ENCODE data around the gene NNAT. TPM values are rescaled to one million over a fixed set of nuclear protein-coding genes. Genes with fewer than 3 reads are reported as not detected.
"Not testable (repeated sequence)": the region's sequence is repeated elsewhere in the genome, so short reads cannot be mapped to it uniquely, and the experiment has no call there.

The NNAT gene
- total and polyA plus RNA-seq, 2 donors (not counting 1 experiment from before 2014, with no cell fraction given) = not detected

DNA sequence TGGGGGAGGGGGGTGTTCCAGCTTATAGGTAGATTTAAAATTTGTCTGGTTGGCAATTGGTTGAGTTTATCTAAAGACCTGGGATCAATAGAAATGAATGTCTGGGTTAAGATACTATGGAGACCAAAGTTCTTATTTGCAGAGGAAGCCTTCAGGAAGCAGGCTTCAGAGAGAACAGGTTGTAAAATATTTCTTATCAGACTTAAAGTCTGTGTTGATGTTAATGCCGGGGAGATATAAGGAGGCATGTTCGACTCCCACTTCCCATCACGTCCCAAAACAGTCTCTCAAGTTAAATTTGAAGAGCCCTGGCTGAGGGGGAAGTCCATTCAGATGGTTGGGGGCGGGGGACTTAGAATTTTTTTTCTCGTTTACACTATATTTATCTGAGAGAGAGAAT lies 19.0 kb downstream of the NNAT start:
- Histone ChIP-seq H3K9me3 (ENCODE audit: control extremely low read depth in 1 of 3, control insufficient read depth in 2 of 3, insufficient read depth in 1 of 3, low read length in 2 of 3) (no peaks in the 10 kb centered on the region), H3K4me3 (ENCODE audit: control extremely low read depth in 1 of 5, extremely low read depth in 1 of 5, insufficient read depth in 1 of 5, low read depth in 2 of 5, low read length in 4 of 5) (no peak overlapping the region), H3K36me3 (replicated peaks in 1 of 2; ENCODE audit: control extremely low read depth in 1 of 2, control insufficient read depth in 1 of 2, extremely low read depth in 1 of 2, insufficient read depth in 2 of 2, low read length in 1 of 2) (no peaks in the 10 kb centered on the region), H2AFZ (ENCODE audit: insufficient read depth, low read depth, low read length, poor library complexity, severe bottlenecking) (no peak overlapping the region), H4K20me1 (ENCODE audit: control insufficient read depth, insufficient read depth, low read length, poor library complexity, severe bottlenecking) (no peaks in the 10 kb centered on the region), H3K27me3 (replicated peaks in 1 of 4; ENCODE audit: control extremely low read depth in 1 of 4, control insufficient read depth in 3 of 4, insufficient read depth in 4 of 4, low read length in 3 of 4) (peaks cover 0 to 9% (median 0%) of the 10 kb centered on the region in 4 experiments), H3K4me2 (replicated peaks; ENCODE audit: low read depth, low read length, poor library complexity, severe bottlenecking) (no peak overlapping the region), H3K27ac (ENCODE audit: low read length in 2 of 2) (no peak overlapping the region), H3K4me1 (ENCODE audit: control insufficient read depth in 2 of 2, insufficient read depth in 2 of 2, low read length in 2 of 2) (no peaks in the 10 kb centered on the region), H3K9ac (ENCODE audit: low read length) (no peak overlapping the region), H3K79me2 (ENCODE audit: control insufficient read depth, insufficient read depth, low read length) (no peaks in the 10 kb centered on the region)
- no peak for TF ChIP-seq EZH2 (IDR thresholded peaks at IDR 0.05; ENCODE audit: borderline replicate concordance, insufficient read depth, low read depth, low read length, poor library complexity, severe bottlenecking)
- TF ChIP-seq, protein P1, sequence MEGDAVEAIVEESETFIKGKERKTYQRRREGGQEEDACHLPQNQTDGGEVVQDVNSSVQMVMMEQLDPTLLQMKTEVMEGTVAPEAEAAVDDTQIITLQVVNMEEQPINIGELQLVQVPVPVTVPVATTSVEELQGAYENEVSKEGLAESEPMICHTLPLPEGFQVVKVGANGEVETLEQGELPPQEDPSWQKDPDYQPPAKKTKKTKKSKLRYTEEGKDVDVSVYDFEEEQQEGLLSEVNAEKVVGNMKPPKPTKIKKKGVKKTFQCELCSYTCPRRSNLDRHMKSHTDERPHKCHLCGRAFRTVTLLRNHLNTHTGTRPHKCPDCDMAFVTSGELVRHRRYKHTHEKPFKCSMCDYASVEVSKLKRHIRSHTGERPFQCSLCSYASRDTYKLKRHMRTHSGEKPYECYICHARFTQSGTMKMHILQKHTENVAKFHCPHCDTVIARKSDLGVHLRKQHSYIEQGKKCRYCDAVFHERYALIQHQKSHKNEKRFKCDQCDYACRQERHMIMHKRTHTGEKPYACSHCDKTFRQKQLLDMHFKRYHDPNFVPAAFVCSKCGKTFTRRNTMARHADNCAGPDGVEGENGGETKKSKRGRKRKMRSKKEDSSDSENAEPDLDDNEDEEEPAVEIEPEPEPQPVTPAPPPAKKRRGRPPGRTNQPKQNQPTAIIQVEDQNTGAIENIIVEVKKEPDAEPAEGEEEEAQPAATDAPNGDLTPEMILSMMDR (IDR thresholded peaks at IDR 0.05) = no peak
- ChIA-PET CTCF (no interaction called here), POLR2A (no interaction called here)
- ATAC-seq (ENCODE audit: low read depth) (no peak), DNase-seq (no peak)
- peaks cover 20% of the 10 kb centered on the region for H3K27me3 Mint-ChIP-seq
- no CpG with 5 or more reads among the region's 5 CpGs for WGBS (ENCODE audit: insufficient coverage)
- intact Hi-C loops (cut with micrococcal nuclease) = no loop called here
- H3K4me1 Mint-ChIP-seq = peaks cover 5% of the 10 kb centered on the region
- H3K4me3 Mint-ChIP-seq = no peak overlapping the region
- no peaks in the 10 kb centered on the region for H3K9me3 Mint-ChIP-seq (ENCODE audit: insufficient read depth)
- no peak overlapping the region for H3K27ac Mint-ChIP-seq

GRCh38 chr20:37540838-37541237 lies 19.8 kb downstream of the NNAT start:
- H3K79me2 ChIP-seq (ENCODE audit: control insufficient read depth, insufficient read depth, low read length); H3K4me2 ChIP-seq (replicated peaks; ENCODE audit: low read depth, low read length, poor library complexity, severe bottlenecking); H4K20me1 ChIP-seq (ENCODE audit: control insufficient read depth, insufficient read depth, low read length, poor library complexity, severe bottlenecking); H3K4me1 Mint-ChIP-seq; H3K9me3 Mint-ChIP-seq (ENCODE audit: insufficient read depth); H3K4me1 ChIP-seq (ENCODE audit: control insufficient read depth in 2 of 2, insufficient read depth in 2 of 2, low read length in 2 of 2); DNase-seq; H3K4me3 ChIP-seq (ENCODE audit: control extremely low read depth in 1 of 5, extremely low read depth in 1 of 5, insufficient read depth in 1 of 5, low read depth in 2 of 5, low read length in 4 of 5); H2AFZ ChIP-seq (ENCODE audit: insufficient read depth, low read depth, low read length, poor library complexity, severe bottlenecking); H3K36me3 ChIP-seq (replicated peaks in 1 of 2; ENCODE audit: control extremely low read depth in 1 of 2, control insufficient read depth in 1 of 2, extremely low read depth in 1 of 2, insufficient read depth in 2 of 2, low read length in 1 of 2); H3K27ac ChIP-seq (ENCODE audit: low read length in 2 of 2); H3K27ac Mint-ChIP-seq; H3K9ac ChIP-seq (ENCODE audit: low read length); intact Hi-C loops (cut with micrococcal nuclease); ATAC-seq (ENCODE audit: low read depth); H3K4me3 Mint-ChIP-seq; H3K9me3 ChIP-seq (ENCODE audit: control extremely low read depth in 1 of 3, control insufficient read depth in 2 of 3, insufficient read depth in 1 of 3, low read length in 2 of 3): not testable (repeated sequence)
- CTCF ChIA-PET = interaction anchor here (0.7 kb wide), 1 partner anchor 270 kb away, joined by 3 read pairs; no protein-coding TSS in a partner anchor
- H3K27me3 Mint-ChIP-seq = peaks cover 25% of the 10 kb centered on the region
- POLR2A ChIA-PET = interaction anchor here (0.6 kb wide), 1 partner anchor 214 kb away, joined by 8 read pairs; no protein-coding TSS in a partner anchor
- WGBS (ENCODE audit: insufficient coverage) = no CpG with 5 or more reads among the region's 1 CpG
- peaks cover 0 to 13% (median 4%) of the 10 kb centered on the region in 4 experiments for H3K27me3 ChIP-seq (replicated peaks in 1 of 4; ENCODE audit: control extremely low read depth in 1 of 4, control insufficient read depth in 3 of 4, insufficient read depth in 4 of 4, low read length in 3 of 4)

All from B cell (primary cell).